SK-N-SH (cell line): ENCODE data around the gene TPST2.

Experiments used
- GABPA ChIP-seq: IDR thresholded peaks from 2 replicates; pipeline ENCODE4 v1.4.0; 2012; ENCODE audit warnings: low read depth, mild to moderate bottlenecking
- GATA2 ChIP-seq: sonication (generic); formaldehyde crosslinking; IDR thresholded peaks from 2 replicates; pipeline ENCODE4 v1.5.0; 2020; ENCODE audit warnings: mild to moderate bottlenecking, missing genetic modification reagents
- POLR2AphosphoS5 ChIP-seq: IDR thresholded peaks from 2 replicates; pipeline ENCODE4 v1.6.1; 2012; ENCODE audit warnings: low read depth, low read length
- TCF12 ChIP-seq: IDR thresholded peaks from 2 replicates; pipeline ENCODE4 v1.4.0; 2012
- TF ChIP-seq, protein P1 (sequence below): fragments of 150-350 bp; IDR thresholded peaks from 2 replicates; pipeline ENCODE4 v1.6.1; 2017; ENCODE audit warnings: antibody characterized with exemption, low read length, low read depth, borderline replicate concordance

DNA sequence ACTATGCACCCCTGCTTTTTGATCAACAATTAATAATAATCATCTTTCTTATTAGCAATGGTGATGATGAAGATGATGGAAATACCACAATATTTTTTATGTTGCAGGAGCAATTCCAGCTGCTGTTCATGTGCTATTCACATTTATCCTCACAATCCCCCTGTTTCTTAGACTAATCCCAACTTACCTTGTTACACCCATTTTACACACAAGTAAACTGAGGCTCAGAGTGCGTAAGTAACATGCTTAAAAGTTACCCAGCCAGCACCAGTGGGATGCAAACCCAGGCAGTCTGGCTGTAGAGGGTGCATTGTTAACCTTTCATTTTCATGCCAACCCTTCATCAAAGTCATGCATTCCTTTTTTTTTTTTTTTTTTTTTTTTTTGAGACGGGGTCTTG, 30.3 kb upstream of the TPST2 start:
- TF ChIP-seq POLR2AphosphoS5: no peak
- no peak for TF ChIP-seq GATA2 (CRISPR knock-in tag)
- TF ChIP-seq TCF12: no peak
- no peak for TF ChIP-seq GABPA
- TF ChIP-seq, protein P1, sequence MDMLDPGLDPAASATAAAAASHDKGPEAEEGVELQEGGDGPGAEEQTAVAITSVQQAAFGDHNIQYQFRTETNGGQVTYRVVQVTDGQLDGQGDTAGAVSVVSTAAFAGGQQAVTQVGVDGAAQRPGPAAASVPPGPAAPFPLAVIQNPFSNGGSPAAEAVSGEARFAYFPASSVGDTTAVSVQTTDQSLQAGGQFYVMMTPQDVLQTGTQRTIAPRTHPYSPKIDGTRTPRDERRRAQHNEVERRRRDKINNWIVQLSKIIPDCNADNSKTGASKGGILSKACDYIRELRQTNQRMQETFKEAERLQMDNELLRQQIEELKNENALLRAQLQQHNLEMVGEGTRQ: no peak
